Stimulated activated naive CD4-positive, alpha-beta T cell treated with Interleukin-2 at 50 U/mL for 16 hours (primary cell): Measurements from ENCODE around the gene ITSN2.

ENCODE experiments used
- DNase-seq: peaks from one replicate; lab custom pipeline; 2025; lab: John Stamatoyannopoulos, UW

The ITSN2 gene

DNA sequence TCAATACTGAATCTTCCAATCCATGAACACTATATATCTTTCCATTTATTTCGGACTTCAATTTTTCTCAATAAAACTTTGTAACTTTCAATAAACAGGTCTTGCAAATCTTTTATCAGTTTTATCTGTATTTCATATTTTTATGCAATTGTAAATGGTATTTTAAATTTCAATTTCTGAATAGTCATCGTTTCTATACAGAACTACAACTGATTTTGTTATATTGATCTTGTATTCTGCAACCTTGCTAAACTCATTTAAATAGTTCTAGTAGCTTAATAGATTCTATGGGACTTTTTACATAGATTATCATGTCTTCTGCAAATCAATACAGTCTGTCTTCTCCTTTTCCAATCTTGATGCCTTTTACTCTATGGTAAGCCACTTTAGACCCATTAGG lies 95.1 kb downstream of the ITSN2 start:
- no peak for DNase-seq

DNA sequence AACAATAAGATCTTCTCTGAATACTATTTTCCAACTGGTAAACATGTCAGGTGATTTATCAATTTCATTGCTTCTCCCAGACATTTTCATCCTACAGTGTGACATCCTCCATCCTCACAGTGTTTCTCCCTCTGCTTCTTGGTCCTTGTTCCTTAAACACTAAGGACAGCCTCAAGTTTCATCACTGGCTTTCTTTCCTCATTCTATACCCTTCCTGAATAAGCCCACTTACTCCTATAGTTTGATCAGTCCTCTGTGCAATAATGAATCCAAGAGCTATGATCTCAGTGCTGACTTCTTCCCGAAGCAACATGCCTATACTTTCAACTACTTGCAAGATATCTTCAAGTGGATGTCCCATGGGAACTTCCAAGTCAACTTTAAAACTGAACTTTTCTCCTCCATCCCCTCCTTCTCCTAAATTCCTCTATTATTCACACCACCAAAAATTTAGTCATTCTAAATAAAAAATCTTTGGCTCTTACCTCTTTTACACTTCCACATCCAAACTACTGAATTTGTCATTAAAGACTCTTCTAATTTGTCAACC lies 97.8 kb downstream of the ITSN2 start:
- no peak for DNase-seq

DNA sequence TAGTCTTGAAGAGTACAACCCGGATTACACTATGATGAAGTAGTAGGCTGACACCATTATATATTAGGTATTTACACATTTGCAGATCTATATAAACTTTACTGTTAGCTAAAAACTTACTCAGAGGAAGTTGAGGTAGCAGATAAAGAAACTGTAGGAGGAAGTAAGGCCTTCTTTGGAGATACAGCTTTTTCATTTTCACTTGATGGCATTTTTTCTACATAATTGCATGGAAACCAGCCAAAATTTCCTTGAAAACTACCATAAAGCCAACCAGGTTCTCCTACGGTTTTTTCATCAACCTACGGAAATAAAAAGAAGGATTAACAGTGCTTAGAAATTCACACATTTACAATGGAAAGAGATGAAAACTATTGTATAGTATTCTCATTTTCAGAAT lies 98.9 kb downstream of the ITSN2 start:
- no peak for DNase-seq

DNA sequence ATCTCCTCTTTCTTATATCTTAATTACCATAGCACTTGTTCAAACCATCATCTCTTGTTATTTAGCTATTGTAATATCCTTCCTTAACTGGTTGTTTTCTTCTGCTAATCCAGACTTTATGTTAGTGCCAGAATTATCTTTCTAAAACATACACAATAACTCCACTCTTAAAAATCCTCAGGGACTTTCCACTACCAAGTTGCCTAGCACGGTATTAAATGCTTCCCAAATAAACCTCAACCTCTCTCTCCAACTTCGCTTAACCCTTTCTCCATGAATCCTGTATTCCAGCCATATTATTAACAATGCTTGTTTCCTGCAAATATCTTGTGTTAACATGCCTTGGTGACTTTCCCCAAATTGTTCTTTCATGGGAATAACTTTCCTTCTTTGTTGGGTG lies 101.0 kb downstream of the ITSN2 start:
- DNase-seq: no peak

DNA sequence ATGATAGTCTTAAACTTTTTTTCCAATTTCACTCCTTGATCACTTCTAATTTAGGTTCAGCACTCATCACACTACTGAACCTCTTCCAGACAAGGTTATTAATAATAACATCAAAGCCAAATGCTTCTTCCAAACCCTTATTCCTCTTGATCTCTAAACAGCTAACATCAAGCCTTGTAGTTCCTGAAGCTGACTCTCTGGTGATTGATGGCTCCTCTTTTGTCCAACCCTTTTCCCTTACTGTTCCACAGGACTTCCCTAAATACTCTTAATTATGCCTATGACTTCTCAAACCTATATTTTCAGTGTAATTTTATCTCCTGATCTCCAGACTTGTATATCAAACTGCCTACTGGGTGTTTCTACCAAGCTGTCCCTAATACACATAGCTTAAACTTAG lies 101.6 kb downstream of the ITSN2 start:
- DNase-seq: no peak

DNA sequence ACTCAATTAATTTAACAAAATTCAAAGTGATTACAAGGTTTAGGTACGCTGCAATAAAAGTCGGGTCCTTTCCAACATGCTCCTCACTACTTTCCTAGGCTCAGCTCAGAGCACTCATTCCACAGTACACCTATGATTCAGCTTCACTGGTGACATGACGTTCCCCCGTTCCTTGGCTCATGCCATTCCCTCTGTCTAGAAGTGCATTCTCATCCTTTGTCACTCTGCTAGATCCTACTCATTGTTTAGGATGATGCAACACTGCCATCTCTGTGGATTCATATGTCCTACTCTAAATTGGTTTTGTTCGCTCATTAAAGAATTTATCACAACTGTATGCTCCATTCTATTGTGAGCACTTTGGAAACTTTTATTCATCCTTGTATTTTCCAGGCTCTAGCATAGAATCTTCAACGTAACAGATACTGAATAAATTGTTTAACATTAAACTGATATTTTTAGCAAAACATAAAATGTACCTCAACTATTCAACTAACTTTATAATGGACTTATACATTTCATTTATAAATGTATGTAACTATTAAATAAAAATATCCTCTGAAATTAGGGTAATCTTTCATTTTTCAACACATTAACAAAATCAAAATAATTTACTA lies 106.9 kb downstream of the ITSN2 start:
- DNase-seq: no peak

DNA sequence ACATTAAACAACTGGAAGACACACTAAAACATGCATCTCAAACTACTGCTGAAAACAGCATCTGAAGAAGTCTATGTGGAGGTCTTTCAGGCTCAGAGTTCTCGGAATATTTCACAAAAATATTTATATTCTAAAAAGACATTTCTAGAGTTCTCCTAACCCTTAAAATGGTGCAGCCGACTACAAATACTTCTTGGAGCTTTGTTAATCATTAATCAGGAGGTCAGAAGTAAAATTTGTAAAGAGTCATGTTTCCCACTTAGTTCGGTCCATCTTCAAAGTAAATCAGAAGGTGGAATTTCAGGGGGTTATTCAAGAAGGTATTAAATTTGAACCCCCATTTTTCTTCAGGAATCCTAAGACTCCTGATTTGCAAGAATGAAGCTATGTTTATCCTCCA lies 112.7 kb downstream of the ITSN2 start:
- DNase-seq: no peak

DNA sequence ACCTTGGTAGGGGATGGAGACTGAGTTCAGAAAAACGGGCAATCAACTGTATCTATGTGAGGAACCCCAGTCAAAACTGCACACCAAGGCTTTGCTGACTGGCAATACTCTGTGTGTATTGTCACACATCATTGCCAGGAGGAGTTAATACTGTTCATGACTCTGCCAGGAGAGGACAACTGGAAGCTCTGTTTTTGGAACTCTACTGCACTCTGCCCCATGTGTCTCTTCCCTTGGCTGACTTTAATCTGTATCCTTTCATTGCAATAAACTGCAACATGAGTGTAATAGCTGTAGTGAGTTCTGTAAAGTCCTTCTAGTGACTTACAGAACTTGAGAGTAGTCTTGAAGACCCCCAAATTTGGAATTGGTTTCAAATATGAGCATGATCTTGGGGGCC lies 113.2 kb downstream of the ITSN2 start:
- no peak for DNase-seq

DNA sequence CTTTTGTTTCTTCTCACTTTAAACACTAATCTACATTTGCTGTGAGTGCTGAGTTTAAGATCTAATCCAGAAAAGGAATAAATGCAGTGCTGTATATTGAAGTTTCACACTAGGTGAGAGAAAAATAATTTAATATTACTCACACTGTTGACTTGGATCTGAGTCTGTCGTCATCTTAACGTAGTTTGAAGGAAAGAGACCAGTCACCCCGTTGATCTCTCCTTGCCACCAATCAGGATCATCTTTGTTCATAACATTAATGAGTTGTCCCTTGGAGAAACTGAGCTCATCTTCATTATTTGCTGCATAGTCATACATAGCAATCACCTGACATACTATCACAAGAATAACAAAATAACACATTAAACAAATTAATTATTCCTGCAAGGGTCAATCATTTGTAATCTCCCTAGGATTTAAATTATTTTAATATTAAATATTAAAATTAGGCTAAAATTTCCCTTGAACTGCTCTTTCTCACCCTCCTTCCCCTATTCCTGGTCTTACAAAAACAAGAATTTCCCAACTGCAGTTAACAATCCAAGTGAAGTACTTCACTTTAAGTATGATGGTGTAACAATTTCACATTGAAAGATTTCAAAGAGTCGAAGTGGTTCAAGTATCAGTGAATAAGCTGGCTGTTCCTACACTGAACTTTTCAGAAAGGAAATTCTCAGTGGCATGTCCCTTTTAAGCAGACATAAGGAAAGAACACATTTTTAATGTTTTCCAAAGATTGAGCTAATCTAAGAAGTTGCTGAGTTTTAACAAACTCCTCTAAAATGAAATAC lies 114.2 kb downstream of the ITSN2 start:
- no peak for DNase-seq

DNA sequence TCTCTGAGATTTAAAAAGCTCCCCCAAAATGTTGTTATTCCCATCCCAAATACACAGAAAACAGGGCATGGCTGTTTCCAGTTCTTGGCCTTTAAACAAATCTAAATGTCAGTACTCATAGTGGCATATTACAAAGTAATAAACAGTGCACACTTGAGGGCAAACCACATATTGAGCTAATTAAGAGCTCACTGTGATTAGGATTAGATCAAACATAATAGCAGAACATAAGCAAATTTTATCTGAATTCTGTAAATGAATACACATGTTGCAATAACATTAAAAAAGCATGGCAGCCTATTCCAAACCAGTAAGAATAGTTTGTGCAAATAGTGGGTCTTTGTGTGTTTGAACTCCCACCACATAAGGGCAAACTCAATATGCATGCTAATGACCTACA lies 118.8 kb downstream of the ITSN2 start:
- DNase-seq: no peak

DNA sequence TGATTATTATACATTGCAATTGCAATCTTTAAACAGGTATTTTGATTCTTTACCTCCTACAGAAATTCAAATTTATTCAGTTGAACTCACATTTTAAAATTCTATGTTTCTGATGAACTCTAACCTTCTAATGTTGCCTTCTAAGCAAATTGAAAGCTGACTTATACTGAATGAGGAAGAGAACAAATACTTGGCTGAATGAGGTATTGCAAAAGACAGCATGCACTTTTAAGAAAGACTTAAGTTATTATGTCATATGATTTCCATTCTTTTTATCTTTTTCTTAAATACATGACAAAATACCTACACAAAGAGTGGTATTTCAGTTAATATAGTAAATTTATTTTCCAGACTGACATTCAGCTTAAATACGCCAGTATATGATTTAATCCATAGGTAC lies 120.8 kb downstream of the ITSN2 start:
- no peak for DNase-seq

DNA sequence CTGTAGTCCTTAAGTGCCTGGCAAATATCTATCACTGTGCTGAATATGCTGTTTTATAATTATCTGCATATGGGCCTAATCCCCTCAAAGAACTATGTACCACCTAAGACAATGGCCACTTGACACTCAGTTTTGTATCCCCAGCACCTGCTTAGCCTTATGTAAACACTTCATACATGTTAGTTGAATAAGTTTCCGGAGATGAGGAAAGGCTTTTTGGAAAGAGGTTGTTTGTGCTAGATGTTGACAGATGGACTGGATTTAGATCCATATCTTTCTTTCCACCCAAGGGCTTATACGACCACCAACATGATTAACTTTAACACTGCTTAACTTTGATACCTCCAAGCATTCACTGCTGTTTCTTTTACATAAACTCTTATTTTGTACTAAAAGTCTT lies 122.2 kb downstream of the ITSN2 start:
- no peak for DNase-seq

DNA sequence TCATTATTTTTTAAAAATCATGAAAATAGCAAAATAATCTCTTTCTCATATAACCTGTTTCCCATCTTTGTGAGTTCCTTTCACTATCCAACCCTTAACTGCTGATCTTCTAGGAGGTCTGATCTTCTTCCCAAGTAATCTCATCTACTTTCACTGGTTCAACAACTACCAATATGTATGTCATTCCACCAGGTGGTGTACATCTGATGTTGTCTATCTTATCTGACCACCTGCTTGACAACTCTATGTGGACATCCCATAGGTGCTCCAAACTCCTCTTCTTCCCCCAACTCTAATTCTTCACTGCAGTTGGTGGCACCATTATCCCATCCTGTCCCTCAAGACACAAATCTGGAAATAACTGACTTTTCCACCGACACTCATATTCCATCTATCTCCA lies 123.0 kb downstream of the ITSN2 start:
- DNase-seq: no peak

DNA sequence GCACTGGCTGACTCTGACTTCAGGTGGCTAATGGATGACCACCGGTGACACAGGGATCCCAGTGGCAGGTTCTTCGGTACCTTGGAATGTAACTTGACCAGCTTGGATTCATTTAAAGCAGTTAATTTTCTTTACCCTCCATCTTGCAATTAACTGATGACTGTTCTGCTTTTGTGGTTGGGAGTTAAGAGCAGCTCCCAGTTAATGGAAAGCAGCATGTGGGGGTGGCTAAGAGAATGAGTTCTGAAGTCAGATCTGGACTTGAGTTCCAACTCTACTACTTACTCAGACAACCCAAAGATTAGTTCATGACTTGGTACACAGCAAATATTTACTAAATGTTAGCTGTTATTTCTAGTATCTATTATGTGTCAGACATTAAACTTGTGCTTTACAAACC lies 127.0 kb downstream of the ITSN2 start:
- DNase-seq: no peak

DNA sequence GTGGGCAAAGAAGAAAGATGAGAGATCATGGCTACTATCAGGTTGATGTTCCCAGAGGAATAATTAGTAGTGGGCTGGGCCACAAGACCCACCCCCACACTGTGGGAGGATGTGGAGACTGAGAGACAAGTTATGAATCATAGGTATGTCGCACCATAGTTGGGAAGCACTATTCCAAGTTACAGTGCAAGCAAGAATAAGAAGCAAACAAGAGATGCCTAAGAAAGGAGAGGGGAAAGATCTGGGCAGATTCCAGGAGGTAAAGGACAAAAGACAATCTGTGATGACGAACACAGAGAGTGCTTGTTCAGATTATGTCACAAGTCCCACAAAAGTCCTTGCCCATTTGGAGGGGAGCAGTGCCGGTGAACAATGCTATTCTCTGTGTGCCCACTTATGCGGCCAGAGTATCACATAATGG lies 128.9 kb downstream of the ITSN2 start:
- DNase-seq: no peak

DNA sequence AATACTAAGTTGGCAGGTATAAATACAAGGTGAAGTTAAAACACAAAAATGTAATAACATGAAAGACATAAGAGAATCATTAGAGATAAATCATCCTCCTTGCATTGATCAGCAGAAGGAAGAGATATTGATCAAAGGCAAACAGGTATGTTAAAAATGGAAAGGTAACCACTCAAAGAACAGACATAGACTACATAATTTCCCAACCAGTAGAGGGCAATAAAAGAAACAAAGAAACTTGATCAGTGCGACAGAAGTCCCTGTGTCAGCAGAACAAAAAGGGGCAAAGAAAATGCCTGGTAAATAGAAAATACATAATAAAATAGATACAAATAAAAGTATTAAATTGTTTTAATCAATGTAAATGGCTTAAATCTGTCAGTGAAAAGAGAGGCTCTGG lies 131.9 kb downstream of the ITSN2 start:
- no peak for DNase-seq

DNA sequence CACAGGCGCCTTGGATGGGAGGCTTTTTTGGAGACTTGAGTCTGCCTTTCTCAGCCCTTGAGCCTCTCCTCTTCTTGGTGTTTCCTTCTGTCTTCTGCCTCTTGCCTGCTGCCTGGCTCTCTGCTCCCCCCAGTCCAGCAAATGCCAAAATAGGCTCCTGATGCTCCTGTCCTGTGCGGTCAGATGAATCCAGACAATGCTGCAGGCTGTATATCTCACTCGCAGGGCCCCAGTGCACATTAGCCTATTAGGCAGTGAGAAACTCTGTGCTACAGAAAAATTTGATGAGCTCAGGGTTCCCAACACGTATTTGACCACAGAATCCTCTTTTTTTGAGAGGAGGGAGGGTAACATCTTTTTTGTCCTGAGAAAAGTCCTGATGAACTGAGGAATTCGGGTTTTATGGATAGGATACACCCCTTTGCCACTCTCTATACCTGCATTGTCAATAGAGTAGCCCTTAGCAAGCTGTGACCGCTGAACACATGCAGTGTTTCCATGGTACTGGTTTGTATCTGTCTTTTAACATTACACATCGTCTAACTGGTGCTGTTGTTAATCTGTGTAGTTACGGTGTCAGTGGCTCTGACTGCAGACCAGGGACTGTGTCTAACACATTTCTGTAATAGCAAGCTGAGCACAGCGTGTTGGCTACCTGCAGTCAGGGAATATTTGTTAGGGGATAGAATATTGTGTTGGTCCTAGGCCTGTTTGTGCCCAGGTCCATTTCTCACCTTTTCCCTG lies 134.7 kb downstream of the ITSN2 start:
- DNase-seq: no peak

DNA sequence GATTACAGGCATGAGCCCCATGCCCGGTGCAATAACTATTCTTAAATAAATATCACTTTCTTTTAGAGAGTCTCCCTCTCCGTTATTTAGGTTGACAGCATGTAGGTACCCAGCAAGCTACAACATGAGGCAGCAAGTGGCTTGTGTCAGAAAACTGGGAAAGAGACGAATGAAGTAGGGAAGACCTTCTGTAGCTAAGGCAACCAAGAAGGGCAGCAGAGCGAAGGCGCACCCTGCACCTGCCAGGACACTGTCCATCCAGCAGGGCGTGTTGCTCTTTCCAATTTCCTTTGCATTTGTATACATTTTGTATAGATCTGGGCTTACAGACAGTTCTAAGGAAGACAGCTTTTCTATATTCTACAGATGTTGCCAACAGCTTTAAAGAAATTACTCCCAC lies 137.4 kb downstream of the ITSN2 start:
- DNase-seq: no peak

DNA sequence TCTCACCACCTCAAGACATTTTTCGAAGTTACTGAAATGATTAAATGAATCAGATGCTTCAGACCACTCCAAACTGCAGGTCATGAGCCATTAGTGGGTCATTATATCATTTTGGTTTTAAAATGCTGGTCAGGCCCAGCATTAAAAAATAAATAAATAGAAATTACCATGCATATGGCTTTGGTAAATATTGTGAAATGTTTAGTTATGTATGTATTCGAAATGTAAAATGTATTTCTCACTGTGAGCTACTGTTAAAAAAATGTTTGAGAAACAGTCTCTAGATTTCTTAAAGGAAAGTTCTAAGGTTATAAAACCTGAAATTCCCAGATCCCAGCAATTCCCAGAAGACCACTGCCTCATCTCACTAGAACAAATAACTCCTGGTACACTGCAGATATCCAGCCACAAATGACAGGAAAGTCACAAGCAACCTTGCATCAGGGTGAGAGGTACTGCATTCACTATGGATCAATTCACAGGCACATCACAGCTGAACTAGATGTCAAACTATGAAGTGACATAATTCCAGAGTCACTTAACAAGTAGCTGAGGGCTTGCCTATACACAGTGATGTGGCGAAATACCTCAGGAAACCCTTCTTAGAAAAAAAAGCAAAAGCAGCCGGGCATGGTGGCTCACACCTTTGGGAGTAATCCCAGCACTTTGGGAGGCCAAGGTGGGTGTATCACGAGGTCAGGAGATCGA lies 138.8 kb downstream of the ITSN2 start:
- DNase-seq: no peak

DNA sequence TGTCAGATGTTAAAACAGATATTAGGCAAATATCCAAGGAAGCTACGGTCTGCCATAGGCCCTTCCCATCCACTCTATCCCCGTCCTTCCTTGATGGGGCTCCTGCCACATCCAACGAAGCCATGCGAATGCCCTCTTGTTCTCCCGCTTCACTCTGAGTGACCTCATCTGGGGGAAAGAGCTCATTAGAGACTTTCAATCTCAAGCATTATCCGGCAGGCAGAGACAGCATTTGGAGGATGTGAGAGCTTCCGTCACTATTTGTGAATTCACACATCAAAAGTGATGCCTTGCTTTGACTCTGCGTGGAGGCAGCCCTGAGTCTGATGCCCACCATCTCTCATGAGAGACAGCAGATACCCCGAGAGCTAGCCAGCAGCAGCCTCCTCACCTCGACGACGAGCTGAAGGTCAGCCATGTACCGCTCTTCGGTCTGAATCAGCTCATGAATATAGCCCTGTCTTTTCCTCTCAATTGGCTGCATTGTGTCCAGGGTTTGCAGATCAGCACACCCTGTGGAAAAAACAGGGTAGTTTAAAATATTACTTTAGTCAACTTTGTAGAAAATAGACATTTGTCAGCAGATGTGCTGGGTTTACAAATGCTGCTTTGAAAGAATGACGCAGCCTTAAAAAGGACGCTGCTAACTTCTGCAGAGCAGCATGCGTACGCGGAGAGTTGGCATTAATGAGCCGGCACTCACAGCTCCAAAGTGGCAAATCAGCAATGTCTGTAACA lies 139.6 kb downstream of the ITSN2 start:
- DNase-seq: no peak

DNA sequence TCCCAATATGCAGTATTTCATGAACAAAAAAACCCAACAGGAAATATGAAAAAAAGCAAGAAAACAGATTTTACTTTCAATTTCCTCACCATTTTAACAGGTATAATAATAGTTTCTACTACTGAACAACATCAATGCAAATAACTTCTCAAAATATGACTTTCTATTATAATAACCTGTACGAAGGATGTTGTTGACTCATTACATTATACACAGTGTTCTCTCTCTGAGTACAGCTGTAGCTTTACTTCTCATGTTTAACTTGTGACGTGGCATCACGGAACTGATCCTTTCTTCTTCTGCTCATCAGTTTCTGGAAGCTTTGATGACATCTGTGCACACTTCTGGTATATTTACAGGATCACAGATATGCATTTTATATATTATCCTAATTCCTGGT lies 145.5 kb downstream of the ITSN2 start:
- no peak for DNase-seq

DNA sequence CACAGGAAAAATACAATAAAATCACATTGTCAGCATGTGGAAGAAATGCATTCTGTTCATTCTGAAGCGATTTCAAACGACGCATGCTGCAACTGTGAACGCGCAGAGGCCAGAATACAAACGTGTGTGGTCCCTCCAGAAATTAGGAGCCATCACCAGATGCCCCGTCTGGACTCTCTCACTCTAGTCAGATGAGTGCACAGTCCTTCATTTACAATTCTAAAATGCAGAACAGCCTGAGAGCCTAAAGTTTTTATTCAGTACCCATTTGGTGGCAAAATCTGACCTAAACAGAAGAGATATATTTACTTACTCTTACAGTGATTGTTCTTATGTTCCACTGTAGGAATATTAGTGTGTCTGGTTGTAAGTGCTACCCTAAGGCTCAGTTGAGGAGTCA lies 148.9 kb downstream of the ITSN2 start:
- DNase-seq: no peak
